Kidney (tissue), 14 donors: ENCODE measurements around the gene BLOC1S1. TPM values are rescaled to one million over a fixed set of nuclear protein-coding genes. Genes with fewer than 3 reads are reported as not detected.

Source experiments
- DNase-seq, 5 donors: peaks; one replicate each; pipeline ENCODE4 v3.0.0-alpha.2; 2013 to 2020
- FAIRE-seq: peaks from 2 replicates; lab custom pipeline; 2012; peaks lifted over from hg19 to GRCh38; lab: Jason Lieb, UNC
- H3K27ac ChIP-seq, 2 donors: one replicate each; pipeline ENCODE4 v1.7.0; 2013; ENCODE audit warnings: low read depth in 2 of 2, low read length in 2 of 2, inconsistent platforms in 1 of 2
- H3K27me3 ChIP-seq: one replicate; pipeline ENCODE4 v1.7.1; 2013; ENCODE audit warnings: low read length, inconsistent platforms; ENCODE audit not compliant: control insufficient read depth, insufficient read depth
- H3K36me3 ChIP-seq, 3 donors: one replicate each; pipeline versions ENCODE4 v1.7.0 to v1.7.1; 2013; ENCODE audit warnings: low read length in 3 of 3, control low read depth in 1 of 3, inconsistent platforms in 1 of 3; ENCODE audit not compliant: insufficient read depth in 3 of 3, control insufficient read depth in 2 of 3
- H3K4me1 ChIP-seq, 3 donors: one replicate each; pipeline versions ENCODE4 v1.7.0 to v1.7.1; 2013; ENCODE audit warnings: low read length in 3 of 3, inconsistent platforms in 1 of 3, low read depth in 1 of 3; ENCODE audit not compliant: control insufficient read depth in 2 of 3, insufficient read depth in 2 of 3
- H3K4me3 ChIP-seq, 3 donors: one replicate each; pipeline versions ENCODE4 v1.7.0 to v1.8.1; 2013; ENCODE audit warnings: low read length in 3 of 3, control low read depth in 1 of 3, inconsistent platforms in 1 of 3
- H3K9ac ChIP-seq, 3 donors: one replicate each; pipeline versions ENCODE4 v1.7.0 to v1.7.1; 2013; ENCODE audit warnings: low read length in 3 of 3, control low read depth in 1 of 3, inconsistent platforms in 1 of 3
- H3K9me3 ChIP-seq, 3 donors: one replicate each; pipeline versions ENCODE4 v1.7.0 to v1.7.1; 2013; ENCODE audit warnings: low read length in 3 of 3, control low read depth in 1 of 3, inconsistent platforms in 1 of 3; ENCODE audit not compliant: control insufficient read depth in 2 of 3, insufficient read depth in 1 of 3
- CTCF ChIP-seq: IDR thresholded peaks from 3 replicates; pipeline ENCODE4 v1.5.1; 2012; ENCODE audit warnings: mild to moderate bottlenecking, moderate library complexity, borderline replicate concordance; ENCODE audit not compliant: insufficient read depth; ENCODE audit errors: extremely low read depth
- intact Hi-C: fragments of 100-400 bp; cut with DNase I; formaldehyde crosslinking; loops from one replicate; pipeline ENCODE4 v1.11.1; 2022
- polyA plus RNA-seq: library from polyadenylated mRNA; stranded (reverse); fragments of 350-450 nt; fragmentation: Illumina TruSeq; extraction: RNeasy Lipid Tissue Mini Kit (QIAGEN cat#74804); gene quantifications from one replicate; pipeline ENCODE4 v1.2.3, GENCODE V29; 2014; ENCODE audit warnings: low read depth, low replicate concordance; ENCODE audit not compliant: insufficient read depth
- total RNA-seq: library from RNA; stranded (reverse); fragmentation: NEBNext Ultra II Directional; extraction: Animal tissue kit (Norgen Biotek cat#: 25700); gene quantifications from one replicate; pipeline ENCODE4 v1.2.1, GENCODE V29; 2021
- donor health status: control.
- donor health status: control.
- donor health status: control.
- donor health status: control.
- donor health status: control.
- donor health status: DM: yes; HTN: yes; CAD: no.
- donor health status: Normal renal cell carcinoma (clear cell type).

Gene BLOC1S1
- total and polyA plus RNA-seq, 2 donors from 2014 or later = 116 to 451 TPM

GRCh38 chr12:55718015-55718414 lies 2.2 kb downstream of the BLOC1S1 start:
- no peaks in the 10 kb centered on the region for H3K27me3 ChIP-seq
- DNase-seq = peak in 4 of 5 donors; percentile 74 to 89 (median 78)
- intact Hi-C loops = no loop called here
- peak overlapping the region; percentile 0 to 41 for H3K27ac ChIP-seq
- H3K4me1 ChIP-seq = peaks cover 7 to 40% (median 27%) of the 10 kb centered on the region in 3 donors
- peak overlapping the region in 1 of 3 donors; percentile 5 for H3K9ac ChIP-seq
- no peak for FAIRE-seq
- TF ChIP-seq CTCF = no peak
- no peaks in the 10 kb centered on the region for H3K9me3 ChIP-seq
- peaks cover 0 to 2% (median under 1%) of the 10 kb centered on the region in 3 donors for H3K36me3 ChIP-seq
- H3K4me3 ChIP-seq = no peak overlapping the region

GRCh38 chr12:55718624-55719275 lies 2.9 kb downstream of the BLOC1S1 start:
- Histone ChIP-seq H3K27ac (peak overlapping the region in 1 of 2 donors; percentile 0), H3K4me1 (peaks cover 7 to 43% (median 32%) of the 10 kb centered on the region in 3 donors)

GRCh38 chr12:55719371-55719770 lies 3.5 kb downstream of the BLOC1S1 start:
- no peak for TF ChIP-seq CTCF
- intact Hi-C loops = no loop called here
- Histone ChIP-seq H3K27ac (peak overlapping the region; percentile 40 to 76), H3K27me3 (no peaks in the 10 kb centered on the region), H3K4me3 (no peak overlapping the region), H3K9me3 (no peaks in the 10 kb centered on the region), H3K9ac (no peak overlapping the region), H3K36me3 (peaks cover 0 to 7% (median 4%) of the 10 kb centered on the region in 3 donors), H3K4me1 (peaks cover 7 to 43% (median 38%) of the 10 kb centered on the region in 3 donors)
- DNase-seq = no peak
- FAIRE-seq = no peak

More at GRCh38 chr12:55718624-55719275, 2.9 kb downstream of the BLOC1S1 start:
- FAIRE-seq (no peak), DNase-seq (no peak)
- TF ChIP-seq CTCF = no peak
- no peaks in the 10 kb centered on the region for H3K9me3 ChIP-seq
- intact Hi-C loops = no loop called here
- H3K36me3 ChIP-seq = peaks cover 0 to 7% (median 2%) of the 10 kb centered on the region in 3 donors
- no peak overlapping the region for H3K9ac ChIP-seq
- no peaks in the 10 kb centered on the region for H3K27me3 ChIP-seq
- no peak overlapping the region for H3K4me3 ChIP-seq
